ENCODE data around the gene OSBPL3.

OSBPL3 gene

GRCh38 chr7:24750441-24751055 is 229.4 kb downstream of the OSBPL3 start:
- Histone ChIP-seq H4K20me1 (no peaks in the 10 kb centered on the region), H3K4me2 (no peak overlapping the region), H3K9me3 (replicated peaks in 1 of 11) (no peaks in the 10 kb centered on the region), H3K27ac (no peak overlapping the region), H3K4me3 (no peak overlapping the region), H3K4me1 (peaks cover 0 to 17% (median 9%) of the 10 kb centered on the region in 10 experiments; a peak in 15 of 20 replicates), H3K9ac (no peak overlapping the region), H3K27me3 (peaks cover 0 to 11% (median 4%) of the 10 kb centered on the region in 11 experiments; a peak in 16 of 22 replicates), H3K36me3 (no peaks in the 10 kb centered on the region)
- no peak for TF ChIP-seq Cebpa-rat (IDR thresholded peaks at IDR 0.05)

GRCh38 chr7:24748521-24748920 is 231.5 kb downstream of the OSBPL3 start:
- Histone ChIP-seq H4K20me1 (no peaks in the 10 kb centered on the region), H3K36me3 (no peaks in the 10 kb centered on the region), H3K4me1 (peaks cover 0 to 7% (median 0%) of the 10 kb centered on the region in 10 experiments; a peak in 1 of 20 replicates)

More at GRCh38 chr7:24748521-24748920, 231.5 kb downstream of the OSBPL3 start:
- no peak for TF ChIP-seq Cebpa-rat (IDR thresholded peaks at IDR 0.05)
- Histone ChIP-seq H3K27ac (no peak overlapping the region), H3K4me2 (no peak overlapping the region), H3K4me3 (no peak overlapping the region), H3K27me3 (no peaks in the 10 kb centered on the region), H3K9ac (no peak overlapping the region), H3K9me3 (replicated peaks in 1 of 11) (no peaks in the 10 kb centered on the region)
